Measurements from ENCODE around the gene ARL13A.

DNA sequence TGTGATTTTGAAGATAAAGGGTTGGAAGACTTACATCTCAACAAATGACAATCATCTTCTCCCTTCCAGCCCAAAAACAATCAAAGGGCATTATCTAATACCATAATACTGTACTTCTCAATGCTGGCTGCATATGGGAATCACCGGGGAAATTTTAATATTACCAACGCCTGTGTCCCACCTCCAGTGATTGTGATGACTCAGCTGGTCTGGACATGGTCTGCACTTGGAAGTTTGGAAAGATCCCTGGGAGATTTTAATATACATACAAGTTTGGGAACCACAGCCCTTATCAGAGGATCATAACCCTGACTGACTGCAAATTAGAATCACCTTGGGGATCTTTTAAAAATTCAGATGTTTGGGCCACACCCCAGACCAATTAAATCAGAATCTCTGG, 29.9 kb downstream of the ARL13A start:
- no peak for TF ChIP-seq EZH2 (IDR thresholded peaks at IDR 0.05; ENCODE audit: insufficient read depth, poor library complexity, severe bottlenecking)
- TF ChIP-seq EZH2phosphoT487 (IDR thresholded peaks at IDR 0.05; ENCODE audit: insufficient read depth, low read depth), result no peak
